LHCN-M2 (cell line): ENCODE results near the gene COQ7. TPM values are rescaled to one million over a fixed set of nuclear protein-coding genes. Genes with fewer than 3 reads are reported as not detected.
A peak's percentile ranks its signal among the peaks of the same experiment; 100 is the strongest.

Experiments used
- DNase-seq: peaks from one replicate; pipeline ENCODE4 v3.0.0-alpha.2; 2012; ENCODE audit warnings: low read depth
- total RNA-seq: library from RNA; depleted of rRNA; stranded (reverse); fragments of >200 nt; gene quantifications from 2 replicates; pipeline ENCODE4 v1.2.3, GENCODE V29; 2014

The COQ7 gene
- total RNA-seq, 1 experiment from 2014 or later, result 11.9 TPM

DNA sequence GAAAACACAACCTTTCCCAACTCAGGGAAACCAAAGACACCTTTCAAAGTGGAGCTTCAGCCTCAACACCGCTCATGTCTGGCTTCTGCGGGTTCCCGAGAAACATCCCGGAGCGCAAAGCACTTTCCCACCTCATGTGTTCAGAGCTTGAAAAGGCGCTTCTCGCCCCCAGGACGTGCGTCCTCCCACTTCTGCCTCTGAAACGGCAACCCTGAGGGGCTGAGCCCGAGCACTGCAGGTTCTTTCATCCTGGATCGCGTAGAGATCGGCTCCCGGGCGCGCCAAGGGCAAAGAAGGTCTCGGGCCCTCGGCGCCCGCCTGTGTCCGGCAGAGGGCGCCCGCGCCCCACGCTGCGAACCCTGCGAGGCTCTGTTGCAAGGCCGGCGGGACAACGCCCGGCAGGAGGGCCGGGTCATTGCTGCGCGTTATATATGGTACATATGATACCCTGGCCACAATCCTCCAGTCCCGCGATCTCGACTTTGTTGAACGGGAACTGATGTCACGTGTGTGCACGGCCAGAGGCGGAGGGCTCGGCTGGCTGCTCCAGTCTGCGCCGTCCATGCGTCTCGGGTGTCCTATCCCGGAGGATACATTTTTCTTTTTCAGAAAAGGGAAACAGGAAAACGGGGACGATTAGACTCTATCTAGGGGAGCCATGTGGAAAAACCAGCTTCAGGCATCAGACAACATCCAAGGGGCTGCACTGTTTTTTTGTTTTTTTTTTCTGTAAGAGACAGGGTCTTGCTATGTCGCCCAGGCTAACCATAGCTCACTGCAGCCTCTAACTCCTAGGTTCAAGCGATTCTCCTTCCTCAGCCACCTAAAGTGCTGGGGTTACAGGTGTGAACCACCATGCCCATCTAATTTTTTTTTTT, 19.1 kb downstream of the COQ7 start:
- DNase-seq, result peak; percentile 85

DNA sequence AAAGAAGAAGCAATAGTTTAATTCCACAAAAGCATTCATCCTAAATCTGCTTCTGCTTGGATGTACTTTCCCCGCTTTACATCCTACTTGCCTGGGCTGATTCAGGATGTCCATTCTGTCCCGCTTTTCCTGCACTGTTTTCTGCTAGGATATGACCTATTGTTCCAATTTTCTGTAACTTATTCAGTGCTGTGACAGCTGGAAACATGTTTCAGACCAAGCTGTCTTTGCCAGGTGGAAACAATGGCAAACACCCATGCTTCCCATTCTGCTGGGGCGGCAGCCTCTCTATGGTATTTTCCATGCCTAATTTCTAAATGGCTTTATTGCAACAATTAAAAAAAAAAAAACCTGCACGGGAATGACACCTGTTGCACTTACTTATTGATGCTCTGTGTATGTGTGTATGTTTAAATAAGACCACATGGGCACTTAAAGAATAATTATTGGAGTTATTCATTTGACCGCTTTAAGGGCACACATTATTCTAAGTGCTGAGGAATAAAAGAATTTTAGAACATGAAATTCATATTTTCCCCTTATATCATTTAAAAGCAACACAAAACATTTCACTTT, 21.0 kb downstream of the COQ7 start:
- DNase-seq, result no peak

DNA sequence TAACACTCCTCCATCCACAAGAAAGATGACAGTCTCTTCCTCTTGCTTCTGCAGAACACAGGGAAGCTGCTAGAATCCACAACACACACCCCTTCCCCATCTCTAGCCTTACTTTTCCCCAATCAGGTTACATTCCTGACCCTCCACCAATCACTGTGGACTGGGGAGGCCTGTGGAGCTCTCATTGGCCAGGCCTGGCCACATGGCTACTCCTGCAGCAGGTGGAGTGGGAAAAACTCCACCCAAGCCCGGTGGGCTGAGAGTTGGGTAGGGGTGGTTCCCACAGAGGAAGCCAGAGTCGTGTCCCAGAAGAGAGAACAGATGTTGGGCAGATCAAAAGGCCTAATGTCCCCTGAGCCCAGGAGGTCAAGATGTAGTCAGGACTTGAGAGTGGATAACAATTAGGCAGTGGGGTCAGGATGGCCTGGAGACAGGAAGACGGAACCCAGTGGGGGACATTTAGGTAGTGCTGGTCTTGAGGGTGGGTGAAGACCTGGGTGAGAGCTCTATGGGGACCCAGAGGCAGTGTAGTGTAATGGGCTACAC, 22.1 kb downstream of the COQ7 start:
- DNase-seq, result no peak

DNA sequence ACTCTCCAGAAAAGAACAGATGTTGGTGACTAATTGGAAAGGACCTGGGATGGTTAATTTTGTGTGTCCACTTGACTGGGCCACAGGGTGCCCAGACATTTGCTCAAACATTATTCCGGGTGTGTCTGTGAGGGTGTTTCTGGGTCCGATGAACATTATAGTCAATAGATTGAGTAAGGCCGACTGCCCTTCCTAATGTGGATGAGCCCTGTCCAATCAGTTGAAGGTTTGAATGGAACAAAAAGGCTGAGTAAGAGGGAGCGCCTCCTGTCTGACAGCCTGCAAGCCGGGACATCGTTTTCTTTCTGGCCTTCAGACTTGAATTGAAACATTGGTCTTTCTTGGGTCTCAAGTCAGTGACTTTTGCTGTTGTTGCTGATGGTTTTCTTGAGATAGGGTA, 23.5 kb downstream of the COQ7 start:
- no peak for DNase-seq

- DNase-seq, result no peak
Measured at GRCh38 chr16:19092653-19093410, 25.4 kb downstream of the COQ7 start.

DNA sequence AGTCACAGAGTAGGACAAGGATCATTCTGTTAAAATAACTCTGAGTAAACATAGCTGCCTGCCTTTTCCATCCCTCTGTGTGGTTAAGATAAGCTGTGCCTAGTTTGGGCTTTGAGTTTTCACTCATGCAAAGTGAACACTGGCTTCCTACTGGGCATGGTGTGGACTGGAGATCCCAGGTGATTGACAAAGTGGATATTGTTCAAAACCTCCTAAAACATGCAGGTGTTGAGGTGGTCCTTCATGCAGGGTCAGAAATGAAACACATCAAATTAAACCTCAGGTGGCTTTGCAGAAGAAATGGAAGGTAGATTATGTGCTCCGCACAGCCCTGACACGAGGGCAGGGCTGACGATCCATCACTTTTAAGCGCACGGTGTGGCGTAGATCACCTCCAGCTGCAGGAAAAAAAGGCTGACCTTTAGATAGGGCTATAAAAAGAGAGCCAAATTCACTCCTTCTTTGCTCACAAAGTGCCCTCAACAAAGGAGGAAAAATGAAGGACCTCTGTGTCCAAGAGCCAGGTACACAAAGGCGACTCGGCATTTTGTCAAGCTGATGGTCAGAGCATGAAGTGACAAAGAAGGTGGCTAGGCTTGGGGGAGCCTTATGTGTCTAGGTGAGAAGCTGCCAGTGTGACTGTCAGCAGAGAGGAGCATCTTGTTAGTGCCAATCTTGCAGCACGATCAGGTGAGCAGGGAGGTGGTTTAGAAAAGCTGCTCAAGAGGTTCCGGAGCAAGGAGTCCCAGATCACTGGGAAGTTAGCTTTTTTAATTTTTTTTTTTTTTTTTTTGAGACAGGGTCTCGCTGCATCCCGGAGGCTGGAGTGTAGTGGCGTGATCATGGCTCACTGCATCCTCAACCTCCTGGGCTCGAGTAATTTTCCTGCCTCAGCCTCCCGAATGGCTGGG, 26.5 kb downstream of the COQ7 start:
- DNase-seq, result no peak

DNA sequence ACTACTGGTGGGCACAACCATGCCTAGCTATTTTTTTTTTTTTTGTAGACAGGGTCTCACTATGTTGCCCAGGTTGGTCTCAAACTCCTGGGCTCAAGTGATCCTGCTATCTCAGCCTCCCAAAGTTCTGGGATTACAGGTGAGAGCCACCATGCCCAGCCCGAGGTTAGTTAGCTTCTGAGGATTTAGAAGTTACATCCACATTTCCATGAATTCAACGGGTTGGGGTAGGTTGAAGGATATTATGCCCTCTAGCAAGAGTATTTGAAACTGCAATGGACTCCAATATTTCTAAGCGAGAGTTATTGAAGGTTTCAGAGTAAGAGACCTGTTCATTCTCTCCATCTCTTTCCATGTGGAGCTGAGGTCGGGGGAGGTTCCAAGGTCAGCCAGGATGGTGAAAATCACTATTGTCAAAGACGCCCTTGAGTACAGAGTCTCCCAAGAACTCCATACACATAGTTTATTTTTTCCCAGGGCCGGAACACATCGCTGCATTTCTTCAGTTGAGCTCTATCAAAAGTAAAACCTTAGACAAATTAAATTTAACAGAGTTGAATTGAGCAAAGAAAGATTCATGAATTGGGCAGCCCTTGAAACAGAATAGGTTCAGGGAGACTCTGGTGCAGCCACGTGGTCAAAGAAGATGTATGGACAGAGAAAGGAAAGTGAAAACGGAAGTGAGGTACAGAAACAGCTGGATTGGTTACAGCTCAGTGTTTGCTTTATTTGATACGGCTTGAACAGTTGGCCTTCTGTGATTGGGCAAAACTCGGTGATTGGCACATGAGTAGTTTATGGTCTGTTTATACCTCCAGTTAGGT, 27.3 kb downstream of the COQ7 start:
- peak; percentile 39 for DNase-seq

DNA sequence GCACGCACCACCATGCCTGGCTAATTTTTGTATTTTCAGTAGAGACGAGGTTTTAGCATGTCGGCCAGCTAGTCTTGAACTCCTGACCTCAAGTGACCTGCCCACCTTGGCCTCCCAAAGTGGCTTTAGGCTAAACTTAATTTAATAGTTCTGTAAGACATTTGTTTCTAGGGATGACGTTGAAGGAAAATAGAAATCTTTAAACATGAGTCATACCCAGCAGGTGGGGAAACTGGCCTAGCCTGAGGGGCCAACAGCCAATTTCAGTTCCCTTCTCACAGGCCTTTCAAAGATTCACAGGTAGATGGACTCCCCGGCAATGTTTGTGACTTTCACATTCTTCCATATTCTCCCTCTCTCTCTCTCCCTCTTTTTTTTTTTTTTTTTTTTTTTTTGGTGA, 28.2 kb downstream of the COQ7 start:
- DNase-seq, result no peak

- no peak for DNase-seq
Measured at GRCh38 chr16:19098173-19098572, 30.8 kb downstream of the COQ7 start.

- DNase-seq, result no peak
Measured at GRCh38 chr16:19102187-19102872, 34.9 kb downstream of the COQ7 start.

DNA sequence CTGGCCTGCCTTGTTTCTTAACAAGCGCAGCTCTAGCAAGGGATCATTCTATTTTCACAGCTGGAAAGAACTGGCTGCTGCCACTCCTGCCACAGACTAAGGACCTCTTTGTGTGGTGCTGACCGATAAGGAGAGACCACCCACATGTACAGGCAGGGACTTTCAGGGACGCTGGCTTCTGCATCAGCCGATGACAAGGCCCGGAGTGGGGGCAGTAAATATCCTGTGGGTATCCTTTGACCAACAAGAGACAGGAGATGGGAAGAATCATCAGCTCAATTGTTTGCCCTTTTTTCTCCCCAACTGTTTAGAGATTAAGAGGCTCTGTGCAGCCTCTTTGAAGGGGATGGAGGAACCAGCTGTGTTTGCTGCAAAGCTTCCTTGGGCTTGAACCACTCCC, 37.2 kb downstream of the COQ7 start:
- no peak for DNase-seq

GRCh38 chr16:19105131-19105530, 37.7 kb downstream of the COQ7 start:
- no peak for DNase-seq

DNA sequence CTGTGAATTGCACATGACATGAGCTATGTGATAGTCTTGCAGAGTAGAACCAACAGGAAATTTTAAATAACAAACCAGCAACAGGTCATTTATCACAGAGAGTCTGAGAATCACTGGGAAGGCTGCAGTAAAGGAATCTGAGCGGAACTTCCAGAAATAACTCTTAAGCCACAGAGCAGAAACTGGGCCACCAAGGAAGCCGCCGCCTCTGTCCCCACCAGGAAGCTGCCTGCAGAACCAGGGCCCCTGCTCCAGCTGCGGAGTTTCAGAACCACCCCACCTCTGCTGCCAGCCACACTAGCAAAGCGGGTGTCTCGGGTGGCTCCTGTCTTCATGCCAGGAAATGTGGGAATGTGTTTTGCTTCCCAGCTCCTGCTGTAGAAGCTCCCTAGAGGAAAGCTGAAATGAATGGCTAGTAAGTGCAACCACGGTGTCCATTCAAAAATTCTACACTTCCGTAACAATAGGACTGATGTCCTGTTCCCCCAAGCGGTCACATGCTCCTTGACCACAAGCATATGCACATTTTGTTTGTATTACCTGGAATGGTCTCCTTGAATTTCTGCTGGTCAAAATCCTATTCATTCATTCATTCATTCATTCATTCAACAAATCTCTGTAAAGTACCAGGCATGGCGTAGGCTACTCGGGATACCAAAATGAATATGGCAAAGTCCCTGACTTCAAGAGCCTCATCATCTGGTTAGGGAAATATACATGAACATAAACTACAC, 38.6 kb downstream of the COQ7 start:
- DNase-seq, result no peak

DNA sequence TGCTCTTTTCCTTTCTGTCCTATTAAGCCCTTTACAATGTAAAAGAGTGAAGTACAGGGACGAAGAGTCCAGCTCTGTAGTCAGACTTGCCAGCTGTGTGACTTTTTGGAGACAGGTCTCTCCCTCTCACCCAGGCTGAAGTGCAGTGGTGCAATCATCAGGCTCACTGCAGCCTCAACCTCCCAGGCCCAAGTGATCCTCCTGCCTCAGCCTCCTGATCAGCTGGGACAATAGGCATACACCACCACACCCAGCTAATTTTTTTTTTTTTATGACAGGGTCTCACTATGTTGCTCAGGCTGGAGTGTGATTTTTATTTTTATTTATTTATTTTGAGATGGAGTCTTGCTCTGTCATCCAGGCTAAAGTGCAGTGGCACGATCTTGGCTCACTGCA, 39.2 kb downstream of the COQ7 start:
- DNase-seq, result no peak

- no peak for DNase-seq
Measured at GRCh38 chr16:19108409-19109287, 41.2 kb downstream of the COQ7 start.

GRCh38 chr16:19109288-19109664, 41.9 kb downstream of the COQ7 start:
- no peak for DNase-seq

DNA sequence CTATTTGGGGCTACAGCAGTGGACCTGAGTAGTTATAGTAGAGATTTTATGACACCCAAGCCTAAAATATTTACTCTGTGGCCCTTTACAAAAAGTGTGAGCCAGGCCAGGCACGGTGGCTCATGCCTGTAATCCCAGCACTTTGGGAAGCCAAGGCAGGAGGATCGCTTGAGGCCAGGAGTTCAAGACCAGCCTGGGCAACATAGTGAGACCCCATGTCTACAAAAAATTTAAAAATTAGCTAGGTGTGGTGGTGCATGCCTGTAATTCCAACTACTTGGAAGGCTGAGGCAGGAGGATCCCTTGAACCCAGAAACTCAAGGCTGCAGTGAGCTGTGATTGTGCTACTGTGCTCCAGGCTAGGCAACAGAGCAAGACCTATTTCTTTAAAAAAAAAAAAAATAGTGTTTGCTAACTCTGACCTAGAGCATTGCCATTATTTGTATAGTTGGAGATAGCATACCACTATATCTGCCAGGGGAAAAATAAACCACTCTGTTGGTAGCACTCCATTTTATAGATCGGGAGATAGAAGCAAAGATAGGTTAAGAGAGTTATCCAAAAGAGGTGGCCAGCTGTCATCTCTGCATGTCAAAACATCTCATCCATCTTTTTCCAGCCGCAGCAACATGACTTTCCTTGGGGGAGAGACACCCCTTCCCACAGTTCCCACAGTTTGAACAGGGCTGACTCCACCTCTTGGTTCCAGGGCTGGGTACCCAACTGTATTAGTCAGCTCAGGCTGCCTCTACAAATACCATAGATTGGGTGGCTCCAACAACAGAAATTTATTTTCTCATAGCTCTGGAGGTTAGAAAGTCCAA, 43.3 kb downstream of the COQ7 start:
- DNase-seq, result no peak
